Measurements from ENCODE around the gene MAGI2.
"Not testable (repeated sequence)": the region's sequence is repeated elsewhere in the genome, so short reads cannot be mapped to it uniquely, and the experiment has no call there.

The MAGI2 gene

DNA sequence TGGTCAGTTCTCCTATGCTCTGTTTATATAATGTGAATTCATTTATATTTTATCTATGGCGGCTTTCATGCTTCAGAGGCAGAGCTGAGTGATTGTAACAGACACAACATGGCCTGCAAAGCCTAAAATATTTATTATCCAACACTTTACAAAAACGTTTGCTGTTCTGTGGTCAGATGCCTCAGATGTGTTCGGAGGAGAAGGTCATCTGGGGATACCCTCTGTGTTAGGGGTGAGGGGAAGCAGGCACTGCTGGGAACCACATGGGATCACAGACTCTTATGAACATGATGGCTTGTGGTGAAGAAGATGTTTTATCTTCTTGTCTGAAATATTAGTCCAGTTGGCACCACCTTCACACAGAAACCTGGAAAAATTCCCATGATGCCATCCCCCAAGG lies 1451.4 kb downstream of the MAGI2 start:
- no peak for DNase-seq (ENCODE audit: low read depth in 2 of 2)

DNA sequence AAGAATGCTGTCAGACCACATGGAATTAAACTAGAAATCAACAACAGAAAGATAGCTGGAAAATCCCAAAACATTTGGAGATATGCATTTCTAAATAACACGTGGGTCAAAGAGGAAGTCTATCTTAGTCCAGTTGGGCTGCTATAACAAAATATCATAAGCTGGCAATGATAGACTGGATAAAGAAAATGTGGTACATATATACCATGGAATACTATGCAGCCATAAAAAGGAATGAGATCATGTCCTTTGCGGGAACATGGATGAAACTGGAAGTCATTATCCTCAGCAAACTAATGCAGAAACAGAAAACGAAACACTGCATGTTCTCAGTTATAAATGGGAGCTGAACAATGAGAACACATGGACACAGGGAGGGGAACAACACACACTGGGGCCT lies 1454.3 kb downstream of the MAGI2 start:
- DNase-seq (ENCODE audit: low read depth in 2 of 2), result not testable (repeated sequence)

DNA sequence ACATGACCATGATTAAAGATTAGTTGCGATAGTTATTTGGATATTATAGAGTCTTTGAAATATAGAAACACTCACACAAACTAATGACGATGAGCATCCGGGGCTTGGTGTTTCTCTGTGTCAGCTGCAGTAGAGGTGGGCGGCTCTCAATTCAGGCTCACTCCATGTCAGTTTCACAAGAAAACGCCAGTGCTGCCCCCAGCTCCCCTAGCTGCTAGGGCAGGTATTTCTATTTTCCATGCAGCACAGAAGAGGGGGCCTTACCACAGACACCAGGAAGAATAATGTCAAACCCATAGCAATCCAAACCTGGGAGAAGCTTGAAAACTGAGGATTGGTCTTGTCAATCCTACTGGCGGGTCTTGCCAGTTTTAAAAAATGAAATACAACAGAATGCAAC lies 1457.8 kb downstream of the MAGI2 start:
- DNase-seq (ENCODE audit: low read depth in 2 of 2), result no peak

DNA sequence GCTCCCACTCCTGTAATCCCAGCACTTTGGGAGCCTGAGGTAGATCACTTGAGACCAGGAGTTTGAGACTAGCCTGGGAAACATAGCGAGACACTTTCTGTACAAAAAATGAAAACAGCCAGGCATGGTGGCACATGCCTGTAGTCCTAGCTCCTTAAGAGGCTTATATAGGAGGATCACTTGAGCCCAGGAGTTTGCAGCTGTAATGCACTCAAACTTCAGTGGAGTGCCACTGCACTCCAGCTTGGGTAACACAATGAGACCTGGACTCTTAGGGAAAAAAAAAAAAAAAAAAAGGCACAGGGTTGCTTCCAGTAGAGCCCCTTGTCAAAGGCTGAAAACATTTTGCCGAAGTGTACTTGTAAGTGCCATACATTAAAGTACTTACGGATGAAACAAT lies 1459.6 kb downstream of the MAGI2 start:
- no peak for DNase-seq (ENCODE audit: low read depth in 2 of 2)

DNA sequence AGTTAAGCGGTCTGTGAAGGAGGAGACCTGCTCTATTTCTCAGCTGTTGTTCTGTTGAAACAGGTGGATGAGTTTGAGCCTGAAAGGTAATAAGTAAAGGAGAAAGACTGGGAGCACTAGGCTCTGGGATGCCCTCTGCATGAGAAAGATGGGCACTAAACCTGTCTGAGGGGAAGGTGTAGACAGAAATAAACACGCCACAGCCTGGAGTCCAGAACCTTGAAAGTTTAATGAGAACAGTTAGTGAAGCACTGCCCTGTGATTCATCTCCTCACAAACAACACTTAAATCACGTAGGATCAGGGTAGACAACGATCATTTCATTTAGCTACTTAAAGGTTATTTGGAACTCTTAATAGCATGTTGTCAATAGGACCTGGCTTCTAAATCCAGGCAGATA lies 1461.8 kb downstream of the MAGI2 start:
- DNase-seq (ENCODE audit: low read depth in 2 of 2), result no peak

DNA sequence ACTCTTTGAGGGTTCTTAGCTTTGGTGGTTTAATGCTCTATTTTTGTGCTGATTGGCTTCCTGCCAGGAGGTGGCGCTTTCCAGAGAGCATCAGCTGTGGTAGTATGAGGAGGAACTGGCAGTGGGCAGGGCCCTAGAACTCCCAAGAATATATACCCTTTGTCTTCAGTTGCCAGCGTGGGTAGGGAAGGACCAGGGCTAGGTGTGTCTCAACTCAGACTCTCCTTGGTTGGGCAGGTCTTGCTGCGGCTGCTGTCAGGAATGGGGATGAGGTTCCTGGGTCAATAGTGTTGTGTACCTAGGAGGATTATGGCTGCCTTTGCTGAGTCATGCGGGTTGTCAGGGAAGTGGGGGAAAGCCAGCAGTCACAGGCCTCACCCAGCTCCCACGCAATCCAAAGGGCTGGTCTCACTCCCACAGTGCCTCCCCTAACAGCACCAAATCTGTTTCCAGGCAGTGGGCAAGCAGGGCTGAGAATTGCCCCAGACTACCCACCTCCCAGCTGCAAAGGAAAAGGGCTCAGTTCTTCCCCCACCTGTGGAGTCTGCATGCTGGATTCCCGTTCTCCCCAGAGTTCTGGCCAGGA lies 1463.4 kb downstream of the MAGI2 start:
- no peak for DNase-seq (ENCODE audit: low read depth in 2 of 2)

DNA sequence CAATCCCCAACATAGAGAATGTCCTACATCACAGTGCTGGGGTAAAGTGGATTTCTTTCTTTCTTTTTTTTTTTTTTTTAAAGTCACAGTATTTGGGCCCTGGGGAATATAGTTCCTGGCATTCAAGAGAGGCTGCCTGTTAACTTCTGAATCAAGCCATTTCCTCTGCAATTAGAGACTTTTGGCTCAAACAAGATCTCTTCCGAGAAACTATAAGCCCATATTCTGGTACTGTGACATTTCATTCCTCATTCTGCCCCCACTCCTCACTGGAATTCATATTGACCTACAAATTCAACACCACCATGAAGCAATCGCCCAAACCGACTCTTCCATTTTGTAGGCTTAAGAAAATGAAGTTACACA lies 1467.5 kb downstream of the MAGI2 start:
- no peak for DNase-seq (ENCODE audit: low read depth in 2 of 2)

DNA sequence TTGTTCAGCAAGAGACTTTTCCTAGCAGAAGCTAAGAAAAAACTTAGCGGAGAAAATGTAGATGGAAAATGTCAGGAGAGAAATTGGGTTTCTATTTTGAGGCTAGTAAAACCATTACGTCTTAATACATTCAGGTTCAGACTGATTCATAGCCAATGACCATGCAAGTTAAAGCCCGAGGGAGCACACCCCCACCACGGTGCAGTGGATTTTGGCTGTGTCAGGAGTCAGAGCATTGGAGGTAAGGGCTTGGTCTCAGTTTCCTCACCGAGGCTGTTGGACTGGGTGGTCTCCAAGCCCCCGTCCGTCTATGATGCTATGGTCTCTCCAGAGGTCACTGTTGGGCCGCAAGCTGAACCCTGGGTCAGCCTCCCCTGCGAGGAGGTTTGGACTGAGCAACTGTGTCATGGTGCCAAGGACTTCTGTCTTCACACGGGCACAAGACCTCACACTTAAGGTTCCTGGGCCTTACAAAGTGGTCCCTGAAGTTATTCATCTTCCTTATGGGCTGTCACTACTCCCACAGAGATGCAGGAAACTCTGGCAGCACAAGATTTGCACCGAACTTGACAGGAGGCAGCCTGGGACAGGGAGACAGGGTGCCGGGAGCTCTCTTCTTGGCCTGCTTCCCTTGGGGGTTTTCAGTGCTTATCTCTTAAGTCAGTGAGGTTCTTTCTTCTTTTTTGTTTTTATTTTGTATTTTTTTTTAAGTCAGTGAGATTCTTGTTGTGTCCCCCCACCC lies 1468.1 kb downstream of the MAGI2 start:
- no peak for DNase-seq (ENCODE audit: low read depth in 2 of 2)

DNA sequence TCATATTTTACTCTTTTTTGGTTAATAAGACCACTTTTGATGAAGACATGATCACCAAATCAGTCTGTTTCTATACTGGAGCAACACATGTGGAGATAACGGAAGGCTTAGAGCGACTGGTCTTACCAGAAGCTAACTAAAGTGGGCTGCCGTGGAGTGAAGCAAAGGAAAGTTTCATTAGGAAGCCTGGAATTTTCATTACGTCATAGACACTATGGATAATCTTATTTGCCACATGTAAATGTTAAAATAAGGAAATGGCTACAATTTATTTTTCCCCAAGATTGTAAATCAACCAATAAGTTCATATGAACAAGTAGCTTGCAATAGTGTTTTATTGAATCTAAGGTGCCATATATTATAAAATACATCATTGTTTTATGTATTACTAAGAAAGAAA lies 1469.5 kb downstream of the MAGI2 start:
- DNase-seq (ENCODE audit: low read depth in 2 of 2), result no peak

DNA sequence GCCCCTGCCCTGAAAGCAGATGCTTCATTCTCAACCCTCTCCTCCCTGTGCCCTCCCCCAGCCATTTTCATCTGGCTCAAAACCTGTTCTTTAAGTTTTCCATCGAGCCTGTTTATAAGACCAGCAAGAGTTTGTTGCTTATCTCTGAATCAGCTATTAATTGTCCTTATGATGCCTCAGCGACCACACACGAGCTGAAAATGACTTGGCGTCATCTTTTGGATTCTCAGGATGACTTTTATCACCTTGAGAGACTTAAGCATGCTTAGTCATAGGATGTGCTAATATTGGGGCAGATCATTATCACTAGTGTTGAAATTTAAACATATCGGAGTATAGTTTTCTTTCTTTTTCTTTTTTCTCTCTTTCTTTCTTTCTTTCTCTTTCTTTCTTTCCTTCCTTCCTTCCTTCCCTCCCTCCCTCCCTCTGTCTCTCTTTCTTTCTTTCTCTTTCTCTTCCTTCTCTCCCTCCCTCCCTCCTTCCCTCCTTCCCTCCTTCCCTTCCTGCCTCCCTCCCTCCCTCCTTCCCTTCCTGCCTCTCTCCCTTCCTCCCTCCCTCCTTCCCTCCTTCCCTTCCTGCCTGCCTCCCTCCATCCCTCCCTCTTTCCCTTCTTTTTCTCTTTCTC lies 1470.4 kb downstream of the MAGI2 start:
- no peak for DNase-seq (ENCODE audit: low read depth in 2 of 2)

DNA sequence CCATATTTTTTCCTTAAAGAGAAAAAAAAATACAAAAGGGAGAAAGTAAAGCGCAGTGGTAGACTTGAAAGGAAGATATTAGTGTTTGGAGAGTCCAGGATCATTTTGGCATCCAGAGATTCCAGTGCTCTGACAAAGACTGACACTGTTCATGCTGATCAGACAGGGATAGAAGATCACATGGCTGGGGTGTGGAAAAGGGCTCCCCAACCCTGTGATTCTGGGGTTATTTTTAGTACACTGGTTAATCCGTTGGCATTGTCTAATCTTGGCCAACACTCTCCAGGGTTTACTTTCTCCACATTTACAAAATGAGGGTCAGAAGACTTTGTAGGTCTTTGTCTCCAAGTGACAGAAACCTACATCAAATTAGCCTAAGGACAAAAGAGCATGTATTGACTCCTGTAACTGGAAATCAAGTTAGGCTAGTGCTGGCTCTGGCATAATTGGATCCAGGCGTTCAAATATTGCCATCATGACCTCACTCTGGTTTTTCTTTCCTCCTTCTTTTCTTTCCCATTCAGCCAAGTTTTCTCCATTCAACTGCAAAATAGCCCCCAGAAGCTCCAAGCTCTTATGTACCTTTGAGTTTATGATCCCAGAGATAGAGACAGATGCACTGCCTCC lies 1473.3 kb downstream of the MAGI2 start:
- no peak for DNase-seq (ENCODE audit: low read depth in 2 of 2)

DNA sequence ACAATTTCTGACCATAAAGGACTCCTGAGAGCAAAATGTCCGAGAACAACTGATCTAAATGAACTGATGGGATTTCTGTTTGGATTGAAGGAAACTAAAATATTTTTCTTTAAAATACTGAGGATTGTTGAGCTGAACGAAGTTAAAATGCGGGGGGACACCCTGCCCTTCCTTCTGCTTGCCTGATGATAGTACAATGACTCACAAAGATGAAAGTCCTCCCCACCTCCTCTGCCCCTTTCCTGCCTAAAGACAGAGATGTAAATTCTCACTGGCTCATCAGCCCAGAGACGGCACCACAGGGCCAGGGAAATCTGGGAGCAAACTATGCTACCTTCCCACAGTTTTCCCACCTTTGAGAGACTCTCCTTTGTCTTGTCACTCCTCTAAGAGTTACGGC lies 1474.2 kb downstream of the MAGI2 start:
- DNase-seq (ENCODE audit: low read depth in 2 of 2), result no peak

DNA sequence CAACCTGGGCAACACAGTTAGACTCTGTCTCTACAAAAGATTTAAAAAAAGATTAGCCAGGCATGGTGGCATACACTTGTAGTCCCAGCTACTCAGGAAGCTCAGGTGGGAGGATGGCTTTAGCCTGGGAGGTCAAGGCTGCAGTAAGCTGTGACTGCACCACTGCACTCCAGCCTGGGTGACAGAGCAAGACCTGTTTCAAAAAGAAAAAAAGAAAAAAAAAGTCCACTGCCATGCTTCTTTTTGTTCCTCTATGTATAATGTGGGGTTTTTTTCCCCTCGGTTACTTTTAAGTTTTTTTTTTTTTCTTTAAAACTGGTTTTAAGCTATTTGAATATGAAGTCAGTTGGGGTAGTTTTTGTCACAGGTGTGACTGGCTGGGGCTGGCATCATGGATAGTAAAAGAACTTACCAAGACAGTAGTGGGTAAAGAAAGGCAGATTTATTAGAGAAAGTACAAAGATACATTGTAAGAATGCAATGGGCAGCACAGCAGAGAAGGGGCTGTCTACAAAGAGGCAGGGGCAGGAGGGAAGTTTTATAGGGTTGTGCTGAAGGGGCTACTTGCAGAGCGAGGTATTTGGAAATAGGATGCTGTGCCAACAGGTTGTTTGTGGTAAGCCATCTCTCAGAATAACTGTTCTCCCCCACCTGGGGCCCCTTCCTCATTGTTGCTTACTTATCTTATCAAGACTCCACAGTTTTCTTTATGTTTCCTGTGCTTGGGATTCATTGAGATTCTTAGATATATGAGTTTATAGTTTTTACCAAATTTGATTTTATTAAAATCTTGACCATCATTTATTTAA lies 1477.6 kb downstream of the MAGI2 start:
- no peak for DNase-seq (ENCODE audit: low read depth in 2 of 2)

DNA sequence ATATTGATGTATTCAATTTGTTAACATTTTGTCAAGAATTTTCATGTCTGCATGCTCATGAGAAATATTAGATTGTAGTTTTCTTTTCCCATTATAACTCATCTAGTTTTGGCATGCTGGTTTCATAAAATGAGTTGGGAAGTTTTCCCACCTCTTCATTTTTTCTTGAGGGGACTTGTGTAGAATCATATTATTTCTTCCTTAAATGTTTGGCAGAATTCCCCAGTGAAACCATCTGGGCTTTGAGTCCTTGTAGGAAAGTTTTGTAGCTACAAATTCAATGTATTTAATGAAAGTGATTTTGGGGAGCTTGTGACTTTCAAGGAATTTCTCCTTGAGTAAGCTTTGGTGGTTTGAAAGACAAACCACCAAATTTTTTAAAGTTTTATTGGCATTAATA lies 1481.7 kb downstream of the MAGI2 start:
- DNase-seq (ENCODE audit: low read depth in 2 of 2), result no peak

DNA sequence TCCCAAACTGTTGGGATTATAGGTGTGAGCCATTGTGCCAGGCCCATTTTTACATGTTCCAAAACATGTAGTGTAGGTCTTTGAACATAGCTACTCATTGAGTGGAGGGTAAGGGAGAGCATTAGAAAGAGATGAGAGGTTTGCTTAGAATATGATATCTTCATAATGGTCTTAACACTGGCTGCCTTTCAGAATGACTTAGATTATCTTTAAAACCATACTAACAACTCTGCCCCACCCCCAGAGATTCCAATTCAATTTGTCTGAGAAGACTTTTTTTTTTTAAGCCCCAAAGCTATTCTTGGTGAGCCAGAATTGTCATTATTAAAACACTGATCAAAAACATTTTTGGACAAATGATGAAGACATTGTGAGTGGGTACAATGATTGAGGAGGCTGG lies 1486.0 kb downstream of the MAGI2 start:
- DNase-seq (ENCODE audit: low read depth in 2 of 2), result no peak
